Caco-2 (cell line): ENCODE results near the gene PKHD1. TPM values are rescaled to one million over a fixed set of nuclear protein-coding genes. Genes with fewer than 3 reads are reported as not detected.

Experiments used
- BruUV-seq: library from RNA; stranded (reverse); fragments of 400-500 nt; replicated peaks from 2 replicates; lab custom pipeline; 2021; lab: Mats Ljungman, UMichigan
- CTCF ChIA-PET: fragments of 300-600 bp; sonication (Branson Sonifier 250); formaldehyde crosslinking; loops from one replicate; lab custom pipeline; 2022; ENCODE audit warnings: antibody characterized with exemption; lab: Charles Lee
- POLR2A ChIA-PET: fragments of 300-600 bp; sonication (Branson Sonifier 250); formaldehyde crosslinking; loops from one replicate; lab custom pipeline; 2022; ENCODE audit warnings: antibody characterized with exemption; lab: Charles Lee
- DNase-seq, 2 experiments: peaks; one replicate each; pipeline versions ENCODE4 v3.0.0 to v3.0.0-alpha.2; 2020 to 2022
- H3K27me3 ChIP-seq: replicated peaks from 2 replicates; pipeline ENCODE4 v1.6.0; 2011; ENCODE audit warnings: low read length; ENCODE audit not compliant: control insufficient read depth, insufficient read depth
- H3K36me3 ChIP-seq: 2 replicates; pipeline ENCODE4 v1.5.1; 2011; ENCODE audit warnings: low read length; ENCODE audit not compliant: control insufficient read depth, insufficient read depth
- H3K4me1 ChIP-seq: fragments of 250-450 bp; sonication (Bioruptor Pico); 2 replicates; pipeline ENCODE4 v1.5.1; 2020; ENCODE audit warnings: mild to moderate bottlenecking
- H3K4me3 ChIP-seq: 2 replicates; pipeline ENCODE4 v1.5.1; 2011; ENCODE audit warnings: low read depth, mild to moderate bottlenecking, control low read depth, low read length
- H3K9me3 ChIP-seq: fragments of 250-450 bp; sonication (Bioruptor Pico); 2 replicates; pipeline ENCODE4 v1.5.1; 2020; ENCODE audit warnings: mild to moderate bottlenecking, moderate library complexity
- H3K27ac Mint-ChIP-seq: one replicate; pipeline ENCODE4 v1.8.0; 2022; ENCODE audit warnings: mixed read lengths; ENCODE audit not compliant: unreplicated experiment
- H3K27me3 Mint-ChIP-seq: one replicate; pipeline ENCODE4 v1.8.0; 2022; ENCODE audit warnings: mixed read lengths; ENCODE audit not compliant: insufficient read depth, unreplicated experiment
- H3K36me3 Mint-ChIP-seq: one replicate; pipeline ENCODE4 v1.8.0; 2022; ENCODE audit warnings: mild to moderate bottlenecking, mixed read lengths; ENCODE audit not compliant: insufficient read depth, unreplicated experiment
- H3K4me1 Mint-ChIP-seq: one replicate; pipeline ENCODE4 v1.8.0; 2022; ENCODE audit warnings: low read depth, mixed read lengths; ENCODE audit not compliant: unreplicated experiment
- H3K4me3 Mint-ChIP-seq: one replicate; pipeline ENCODE4 v1.8.0; 2022; ENCODE audit warnings: mild to moderate bottlenecking, moderate library complexity, mixed read lengths; ENCODE audit not compliant: unreplicated experiment
- H3K9me3 Mint-ChIP-seq: one replicate; pipeline ENCODE4 v1.8.0; 2022; ENCODE audit warnings: mixed read lengths; ENCODE audit not compliant: unreplicated experiment
- CTCF ChIP-seq, 2 experiments: fragments of 200-600 bp in 1 of 2; IDR thresholded peaks; 1 replicate in 1 of 2; 2 replicates in 1 of 2; pipeline versions ENCODE4 v1.5.1 to v1.8.0; 2011 to 2022; ENCODE audit warnings: antibody characterized with exemption in 1 of 2, control low read depth in 1 of 2, inconsistent platforms in 1 of 2, low read depth in 1 of 2, low read length in 1 of 2, mild to moderate bottlenecking in 1 of 2, moderate library complexity in 1 of 2; ENCODE audit not compliant: insufficient read depth in 1 of 2, severe bottlenecking in 1 of 2, unreplicated experiment in 1 of 2
- intact Hi-C: fragments of 100-400 bp; cut with micrococcal nuclease; formaldehyde crosslinking; loops from one replicate; pipeline ENCODE4 v1.10.0; 2022; ENCODE audit not compliant: unreplicated experiment
- total RNA-seq: library from RNA; stranded (reverse); gene quantifications from 2 replicates; pipeline ENCODE4 v1.2.3, GENCODE V29; 2022

Gene PKHD1
- total RNA-seq, 1 experiment from 2014 or later: 3.3 TPM

- intact Hi-C loops: no loop called here
- no peaks in the 10 kb centered on the region for H3K4me1 Mint-ChIP-seq
- no peak for TF ChIP-seq CTCF (IDR thresholded peaks at IDR 0.05; ENCODE audit: insufficient read depth in 1 of 2, low read depth in 1 of 2, low read length in 1 of 2, severe bottlenecking in 1 of 2, unreplicated experiment in 1 of 2)
- no TSS peak for BruUV-seq
- CTCF ChIA-PET: interaction anchor here (0.9 kb wide), 1 partner anchor 117 kb away, joined by 3 read pairs; no protein-coding TSS in a partner anchor
- no peaks in the 10 kb centered on the region for H3K36me3 Mint-ChIP-seq
- no peak for DNase-seq
- H3K27me3 Mint-ChIP-seq: no peaks in the 10 kb centered on the region
- POLR2A ChIA-PET: no interaction called here
- H3K36me3 ChIP-seq: no peaks in the 10 kb centered on the region
- no peaks in the 10 kb centered on the region for H3K9me3 ChIP-seq
- H3K4me1 ChIP-seq: no peaks in the 10 kb centered on the region
- no peaks in the 10 kb centered on the region for H3K27me3 ChIP-seq
- no peak overlapping the region for H3K4me3 ChIP-seq
- H3K27ac Mint-ChIP-seq: no peak overlapping the region
- H3K4me3 Mint-ChIP-seq: no peak overlapping the region
- H3K9me3 Mint-ChIP-seq: no peaks in the 10 kb centered on the region
Measured at GRCh38 chr6:51842804-51843378, 244.5 kb downstream of the PKHD1 start.

DNA sequence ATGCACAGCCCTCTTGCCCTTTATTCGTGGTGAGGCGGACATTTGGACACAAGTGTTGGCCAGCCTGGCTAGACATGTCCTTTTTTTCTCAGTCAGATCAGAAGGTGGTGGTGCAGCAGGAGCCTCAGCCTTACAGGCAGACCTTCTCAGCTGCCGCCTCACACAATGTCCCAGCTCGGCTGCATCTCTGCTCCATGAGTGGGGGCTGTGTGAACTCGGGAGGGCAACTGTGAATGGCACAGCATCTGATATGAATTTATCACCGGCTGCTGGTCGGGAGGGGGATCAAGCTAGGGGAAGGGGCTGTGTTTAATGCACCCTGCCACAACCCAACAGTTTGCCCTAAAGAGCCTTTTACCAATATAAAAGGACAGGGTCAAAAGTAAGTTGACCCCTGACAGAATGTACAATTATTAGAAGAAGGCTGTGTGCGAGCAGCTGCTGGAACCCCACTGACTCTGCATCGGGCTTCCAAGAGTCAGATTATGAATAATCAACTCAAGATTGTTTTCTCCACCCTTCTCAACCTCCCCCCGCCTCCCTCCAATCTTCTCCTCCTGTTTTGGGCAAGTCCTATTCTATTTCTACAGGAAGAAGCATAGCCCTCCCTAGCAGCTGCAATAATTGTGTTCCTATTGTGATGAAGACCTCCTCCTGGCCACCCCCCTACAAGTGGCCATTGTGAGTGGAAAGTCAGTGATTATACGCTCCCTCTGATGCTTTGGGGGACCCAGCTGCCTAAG is 245.2 kb downstream of the PKHD1 start:
- Histone ChIP-seq H3K9me3 (no peaks in the 10 kb centered on the region), H3K27me3 (no peaks in the 10 kb centered on the region), H3K4me1 (no peaks in the 10 kb centered on the region), H3K36me3 (no peaks in the 10 kb centered on the region), H3K4me3 (no peak overlapping the region)
- Mint-ChIP-seq H3K27ac (no peak overlapping the region), H3K27me3 (no peaks in the 10 kb centered on the region), H3K9me3 (no peaks in the 10 kb centered on the region), H3K4me3 (no peak overlapping the region), H3K4me1 (no peaks in the 10 kb centered on the region), H3K36me3 (no peaks in the 10 kb centered on the region)
- POLR2A ChIA-PET: no interaction called here
- DNase-seq: no peak
- no TSS peak for BruUV-seq
- intact Hi-C loops: no loop called here
- CTCF ChIA-PET: interaction anchor here (0.9 kb wide), 1 partner anchor 118 kb away, joined by 3 read pairs; no protein-coding TSS in a partner anchor
- no peak for TF ChIP-seq CTCF (IDR thresholded peaks at IDR 0.05; ENCODE audit: insufficient read depth in 1 of 2, low read depth in 1 of 2, low read length in 1 of 2, severe bottlenecking in 1 of 2, unreplicated experiment in 1 of 2)

- no peaks in the 10 kb centered on the region for H3K36me3 Mint-ChIP-seq
- CTCF ChIA-PET: no interaction called here
- no TSS peak for BruUV-seq
- Histone ChIP-seq H3K4me3 (no peak overlapping the region), H3K27me3 (no peaks in the 10 kb centered on the region), H3K36me3 (no peaks in the 10 kb centered on the region), H3K4me1 (no peaks in the 10 kb centered on the region), H3K9me3 (no peaks in the 10 kb centered on the region)
- no peaks in the 10 kb centered on the region for H3K4me1 Mint-ChIP-seq
- DNase-seq: no peak
- H3K27me3 Mint-ChIP-seq: no peaks in the 10 kb centered on the region
- POLR2A ChIA-PET: no interaction called here
- H3K9me3 Mint-ChIP-seq: no peaks in the 10 kb centered on the region
- intact Hi-C loops: no loop called here
- TF ChIP-seq CTCF (IDR thresholded peaks at IDR 0.05; ENCODE audit: insufficient read depth in 1 of 2, low read depth in 1 of 2, low read length in 1 of 2, severe bottlenecking in 1 of 2, unreplicated experiment in 1 of 2): no peak
- no peak overlapping the region for H3K27ac Mint-ChIP-seq
- H3K4me3 Mint-ChIP-seq: no peak overlapping the region
Measured at GRCh38 chr6:51841626-51842025, 245.8 kb downstream of the PKHD1 start.
